GM19455 (cell line): Measurements from ENCODE around the gene CTBP2.

ENCODE experiments used
- ATAC-seq: cut with Tn5 transposase; IDR thresholded peaks from one replicate; pipeline ENCODE4 v1.9.1; 2021; ENCODE audit not compliant: unreplicated experiment

The CTBP2 gene

GRCh38 chr10:125011926-125012705 is 148.2 kb downstream of the CTBP2 start:
- ATAC-seq, result no peak

- no peak for ATAC-seq
These were observed 149.0 kb downstream of the CTBP2 start for GRCh38 chr10:125011171-125011925.

- ATAC-seq, result no peak
These were observed 150.0 kb downstream of the CTBP2 start for GRCh38 chr10:125010362-125010761.

- ATAC-seq, result no peak
These were observed 150.7 kb downstream of the CTBP2 start for GRCh38 chr10:125009661-125010161.

GRCh38 chr10:125008689-125009638 is 151.4 kb downstream of the CTBP2 start:
- no peak for ATAC-seq

GRCh38 chr10:125007436-125007835 is 152.9 kb downstream of the CTBP2 start:
- no peak for ATAC-seq

- no peak for ATAC-seq
These were observed 153.4 kb downstream of the CTBP2 start for GRCh38 chr10:125006921-125007426.

- no peak for ATAC-seq
These were observed 154.1 kb downstream of the CTBP2 start for GRCh38 chr10:125006188-125006680.

- no peak for ATAC-seq
These were observed 154.8 kb downstream of the CTBP2 start for GRCh38 chr10:125005312-125006187.

- no peak for ATAC-seq
These were observed 155.6 kb downstream of the CTBP2 start for GRCh38 chr10:125004571-125005311.

- no peak for ATAC-seq
These were observed 156.4 kb downstream of the CTBP2 start for GRCh38 chr10:125003901-125004467.

- ATAC-seq, result no peak
These were observed 157.0 kb downstream of the CTBP2 start for GRCh38 chr10:125003146-125003900.

GRCh38 chr10:125002423-125003145 is 157.8 kb downstream of the CTBP2 start:
- no peak for ATAC-seq

GRCh38 chr10:125002047-125002422 is 158.3 kb downstream of the CTBP2 start:
- no peak for ATAC-seq

- ATAC-seq, result no peak
These were observed 158.9 kb downstream of the CTBP2 start for GRCh38 chr10:125001313-125002046.
